Measurements from ENCODE around the gene SNX14. TPM values are rescaled to one million over a fixed set of nuclear protein-coding genes. Genes with fewer than 3 reads are reported as not detected.

The SNX14 gene
- total RNA-seq, 2 donors from 2014 or later = 40.7 to 67.2 TPM

GRCh38 chr6:85463621-85464259 is 129.9 kb downstream of the SNX14 start:
- TF ChIP-seq POLR2AphosphoS5 (IDR thresholded peaks at IDR 0.05) = no peak
- no peak for TF ChIP-seq CTCF (IDR thresholded peaks at IDR 0.05)
- no peak for TF ChIP-seq POLR2A (IDR thresholded peaks at IDR 0.05)
- intact Hi-C loops (cut with DNase I) = no loop called here
- Histone ChIP-seq H3K27ac (no peak overlapping the region), H3K4me3 (no peak overlapping the region), H3K4me1 (replicated peaks) (no peaks in the 10 kb centered on the region), H3K9me3 (no peaks in the 10 kb centered on the region), H3K36me3 (no peaks in the 10 kb centered on the region), H3K27me3 (replicated peaks; ENCODE audit: insufficient read depth) (no peaks in the 10 kb centered on the region)
- DNase-seq (ENCODE audit: low spot score) = no peak
- WGBS = 77% methylated on average over 4 of the region's 4 CpGs

DNA sequence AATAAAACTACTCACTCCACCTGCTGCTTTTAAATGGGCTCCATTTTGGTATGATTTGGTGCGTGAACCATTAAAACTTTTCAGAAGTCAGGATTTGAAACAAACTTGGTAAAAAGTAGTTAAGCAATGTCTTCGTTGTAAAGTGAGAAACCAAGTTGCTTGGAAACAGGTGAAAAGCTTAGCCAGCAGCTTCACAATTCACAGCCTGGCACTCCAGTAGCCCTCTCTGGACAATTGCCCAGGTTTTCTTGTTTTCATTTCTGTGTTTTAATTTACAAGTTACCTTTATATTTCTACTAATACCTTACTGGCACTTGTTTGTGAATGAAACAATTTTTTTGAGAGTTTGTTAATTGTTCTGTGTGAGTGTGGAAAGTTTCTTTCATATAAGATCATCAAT is 131.0 kb downstream of the SNX14 start:
- Histone ChIP-seq H3K4me3 (no peak overlapping the region), H3K36me3 (no peaks in the 10 kb centered on the region), H3K27me3 (replicated peaks; ENCODE audit: insufficient read depth) (no peaks in the 10 kb centered on the region), H3K9me3 (no peaks in the 10 kb centered on the region), H3K27ac (no peak overlapping the region), H3K4me1 (replicated peaks) (no peaks in the 10 kb centered on the region)
- no peak for DNase-seq (ENCODE audit: low spot score)
- TF ChIP-seq POLR2A (IDR thresholded peaks at IDR 0.05) = no peak
- TF ChIP-seq POLR2AphosphoS5 (IDR thresholded peaks at IDR 0.05) = no peak
- no peak for TF ChIP-seq CTCF (IDR thresholded peaks at IDR 0.05)
- intact Hi-C loops (cut with DNase I) = no loop called here
- WGBS = 52% methylated on average over 2 of the region's 2 CpGs

DNA sequence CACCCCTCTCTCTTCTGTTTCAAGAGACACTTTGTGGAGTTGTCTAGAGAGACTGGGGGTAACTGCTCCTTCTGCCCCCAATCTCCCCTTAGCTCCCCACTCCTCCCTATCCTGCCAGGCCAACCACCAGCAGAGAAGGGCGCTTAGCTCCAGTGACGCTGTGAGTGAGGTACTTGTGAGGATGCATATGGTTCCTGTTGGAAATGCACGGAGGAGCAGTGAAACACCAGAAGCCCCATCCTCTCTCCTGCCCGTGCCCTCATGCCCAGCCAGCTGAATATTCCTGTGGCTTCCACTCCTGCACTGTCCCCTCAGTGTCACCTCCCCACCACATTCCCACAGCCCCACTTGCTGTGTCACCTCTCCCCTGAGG is 131.9 kb downstream of the SNX14 start:
- H3K36me3 ChIP-seq = no peaks in the 10 kb centered on the region
- DNase-seq (ENCODE audit: low spot score) = no peak
- H3K9me3 ChIP-seq = no peaks in the 10 kb centered on the region
- TF ChIP-seq POLR2AphosphoS5 (IDR thresholded peaks at IDR 0.05) (no peak), CTCF (IDR thresholded peaks at IDR 0.05) (no peak), POLR2A (IDR thresholded peaks at IDR 0.05) (no peak)
- intact Hi-C loops (cut with DNase I) = no loop called here
- no peaks in the 10 kb centered on the region for H3K4me1 ChIP-seq (replicated peaks)
- WGBS = 81% methylated on average over 4 of the region's 4 CpGs
- no peak overlapping the region for H3K27ac ChIP-seq
- H3K27me3 ChIP-seq (replicated peaks; ENCODE audit: insufficient read depth) = no peaks in the 10 kb centered on the region
- no peak overlapping the region for H3K4me3 ChIP-seq

GRCh38 chr6:85460921-85461797 is 132.5 kb downstream of the SNX14 start:
- DNase-seq (ENCODE audit: low spot score) = no peak

More at GRCh38 chr6:85460921-85461797, 132.5 kb downstream of the SNX14 start:
- H3K4me1 ChIP-seq (replicated peaks) = no peaks in the 10 kb centered on the region
- H3K36me3 ChIP-seq = no peaks in the 10 kb centered on the region
- TF ChIP-seq POLR2AphosphoS5 (IDR thresholded peaks at IDR 0.05) (no peak), POLR2A (IDR thresholded peaks at IDR 0.05) (no peak), CTCF (IDR thresholded peaks at IDR 0.05) (no peak)
- H3K9me3 ChIP-seq = no peaks in the 10 kb centered on the region
- intact Hi-C loops (cut with DNase I) = no loop called here
- no peaks in the 10 kb centered on the region for H3K27me3 ChIP-seq (replicated peaks; ENCODE audit: insufficient read depth)
- no peak overlapping the region for H3K27ac ChIP-seq
- H3K4me3 ChIP-seq = no peak overlapping the region
- 68% methylated on average over 4 of the region's 4 CpGs for WGBS
